K562 (cell line): Measurements from ENCODE around the gene MBP. TPM values are rescaled to one million over a fixed set of nuclear protein-coding genes. Genes with fewer than 3 reads are reported as not detected.

Experiments used
- ATAC-seq: fragments of 200-7000 bp; cut with Tn5 transposase; 3 replicates; pipeline ENCODE4 v1.9.1; 2020; ENCODE audit warnings: moderate library complexity
- BruUV-seq: library from RNA; stranded (reverse); fragments of 400-500 nt; replicated peaks from 2 replicates; lab custom pipeline; 2021; lab: Mats Ljungman, UMichigan
- CTCF ChIA-PET: fragments of 300-600 bp; formaldehyde crosslinking; extraction: SDS; loops from one replicate; lab custom pipeline; 2021; ENCODE audit warnings: low intra/inter-chr PET ratio; lab: Yijun Ruan, JAX
- POLR2A ChIA-PET: fragments of 300-600, 350-650 bp; sonication (Branson Sonifier 250); formaldehyde crosslinking; extraction: SDS; loops from one replicate; lab custom pipeline; 2021; ENCODE audit warnings: antibody characterized with exemption, inconsistent platforms; lab: Yijun Ruan, JAX
- DNase-seq, 4 experiments: peaks; one replicate each; pipeline versions ENCODE4 v3.0.0 to v3.0.0-alpha.2; 2011 to 2018; ENCODE audit warnings: low spot score in 3 of 4, mixed read lengths in 3 of 4; ENCODE audit errors: extremely low read depth in 1 of 4
- FAIRE-seq: peaks from 2 replicates; lab custom pipeline; 2011; peaks lifted over from hg19 to GRCh38; lab: Jason Lieb, UNC
- H2AFZ ChIP-seq: 2 replicates; pipeline ENCODE4 v1.6.0; 2011; ENCODE audit warnings: low read depth, low read length, control low read depth, inconsistent platforms
- H3K27ac ChIP-seq: fragments of 200-600 bp; 3 replicates; pipeline ENCODE4 v1.8.0; 2011; ENCODE audit warnings: low read depth, mild to moderate bottlenecking, control low read depth, inconsistent platforms, low read length, moderate library complexity, mixed read lengths; ENCODE audit errors: extremely low read depth
- H3K27me3 ChIP-seq, 2 experiments: fragments of 300-600 bp in 1 of 2; 2 replicates in 1 of 2; 3 replicates in 1 of 2; pipeline versions ENCODE4 v1.6.0 to v1.8.0; 2011; ENCODE audit warnings: inconsistent platforms in 2 of 2, low read length in 2 of 2, mild to moderate bottlenecking in 1 of 2, mixed read lengths in 1 of 2, moderate library complexity in 1 of 2; ENCODE audit not compliant: control insufficient read depth in 2 of 2, insufficient read depth in 2 of 2
- H3K36me3 ChIP-seq: fragments of 300-600 bp; 3 replicates; pipeline ENCODE4 v1.8.0; 2011; ENCODE audit warnings: mild to moderate bottlenecking, low read length, inconsistent platforms; ENCODE audit not compliant: control insufficient read depth, insufficient read depth
- H3K4me1 ChIP-seq, 2 experiments: fragments of 200-600 bp in 1 of 2; replicated peaks in 1 of 2; 2 replicates in 1 of 2; 3 replicates in 1 of 2; pipeline versions ENCODE4 v1.5.1 to v1.8.0; 2011; ENCODE audit warnings: inconsistent platforms in 2 of 2, low read length in 2 of 2, mild to moderate bottlenecking in 1 of 2, mixed read lengths in 1 of 2, moderate library complexity in 1 of 2; ENCODE audit not compliant: control insufficient read depth in 2 of 2, insufficient read depth in 2 of 2
- H3K4me2 ChIP-seq: 2 replicates; pipeline ENCODE4 v1.6.1; 2011; ENCODE audit warnings: low read length, control low read depth, inconsistent platforms, mixed read lengths; ENCODE audit not compliant: insufficient read depth
- H3K4me3 ChIP-seq: fragments of 200-600 bp; sonication (generic), shearing (Covaris generic); 2 replicates; pipeline ENCODE4 v1.5.1; 2016; ENCODE audit warnings: control low read depth, inconsistent platforms
- H3K79me2 ChIP-seq: fragments of 200-600 bp; 3 replicates; pipeline ENCODE4 v1.8.0; 2011; ENCODE audit warnings: low read length, inconsistent platforms; ENCODE audit not compliant: control insufficient read depth, insufficient read depth
- H3K9ac ChIP-seq, 2 experiments: 2 replicates each; pipeline versions ENCODE4 v1.6.0 to v1.6.1; 2011; ENCODE audit warnings: low read depth in 2 of 2, low read length in 2 of 2, control low read depth in 1 of 2, inconsistent platforms in 1 of 2, mild to moderate bottlenecking in 1 of 2, mixed read lengths in 1 of 2; ENCODE audit not compliant: insufficient read depth in 1 of 2
- H3K9me1 ChIP-seq: one replicate; pipeline ENCODE4 v1.6.0; 2011; ENCODE audit warnings: inconsistent platforms, mild to moderate bottlenecking, low read length, moderate library complexity; ENCODE audit not compliant: control insufficient read depth, insufficient read depth
- H3K9me3 ChIP-seq: replicated peaks from 2 replicates; pipeline ENCODE4 v1.5.1; 2011; ENCODE audit warnings: low read depth, low read length, inconsistent platforms; ENCODE audit not compliant: control insufficient read depth, insufficient read depth
- H4K20me1 ChIP-seq: replicated peaks from 2 replicates; pipeline ENCODE4 v1.6.1; 2011; ENCODE audit warnings: low read length, inconsistent platforms, mixed read lengths; ENCODE audit not compliant: control insufficient read depth, insufficient read depth
- FOXM1 ChIP-seq, 2 experiments: fragments of 450-650 bp in 1 of 2; sonication (generic) in 1 of 2; formaldehyde crosslinking in 1 of 2; IDR thresholded peaks; 2 replicates each; pipeline versions ENCODE4 v1.6.1 to v1.9.0; 2017 to 2022; ENCODE audit warnings: low read depth in 2 of 2, mild to moderate bottlenecking in 2 of 2, missing genetic modification reagents in 1 of 2, moderate library complexity in 1 of 2
- GABPA ChIP-seq: fragments of 200-800 bp; sonication (Bioruptor generic); conservative IDR thresholded peaks from 2 replicates; pipeline ENCODE4 v1.6.1; 2016; ENCODE audit warnings: low read depth, missing genetic modification characterization, missing compliant biosample characterization
- GTF2E2 ChIP-seq: fragments of 200-800 bp; sonication (Bioruptor generic); IDR thresholded peaks from 2 replicates; pipeline ENCODE4 v1.6.1; 2016; ENCODE audit warnings: missing genetic modification characterization, missing compliant biosample characterization
- JUN ChIP-seq, 2 experiments: sonication (generic) in 1 of 2; formaldehyde crosslinking in 1 of 2; IDR thresholded peaks; 2 replicates each; pipeline versions ENCODE4 v1.6.1 to v1.8.0; 2012 to 2022; ENCODE audit warnings: borderline replicate concordance in 2 of 2, mild to moderate bottlenecking in 2 of 2, improper control_type of control experiment in 1 of 2, low read depth in 1 of 2, low read length in 1 of 2, missing genetic modification reagents in 1 of 2
- SRSF7 ChIP-seq: fragments of 200-400 bp; formaldehyde crosslinking; optimal IDR thresholded peaks from 2 replicates; pipeline ENCODE3; 2017; ENCODE audit warnings: mild to moderate bottlenecking, low read depth, low read length
- TAL1 ChIP-seq: fragments of 450-650 bp; IDR thresholded peaks from 2 replicates; pipeline ENCODE4 v1.6.1; 2016; ENCODE audit warnings: mild to moderate bottlenecking
- TBP ChIP-seq: optimal IDR thresholded peaks from 2 replicates; pipeline ENCODE3; 2011; ENCODE audit warnings: low read depth, low read length, improper control_type of control experiment
- WHSC1 ChIP-seq: IDR thresholded peaks from one replicate; pipeline ENCODE4 v1.6.1; 2012; ENCODE audit warnings: low read length, control low read depth, inconsistent platforms
- ZNF3 ChIP-seq: fragments of 250-450 bp; sonication (Bioruptor Pico); IDR thresholded peaks from 2 replicates; pipeline ENCODE4 v1.5.0; 2021; ENCODE audit warnings: mild to moderate bottlenecking, moderate library complexity
- ZNF764 ChIP-seq: fragments of 250-450 bp; sonication (Bioruptor Pico); IDR thresholded peaks from 2 replicates; pipeline ENCODE4 v1.4.0; 2020; ENCODE audit warnings: low read depth, mild to moderate bottlenecking, moderate library complexity
- WGBS: fragments of 100-300 bp; shearing (Covaris generic); methylation state at CpG from one replicate; pipeline ENCODE4 v1.1.6; 2016; ENCODE audit warnings: low coverage, mixed read lengths; ENCODE audit not compliant: insufficient coverage; ENCODE audit errors: missing lambda C conversion rate; 5-methylcytosine and 5-hydroxymethylcytosine counted together
- in situ Hi-C: fragments of 300-500 bp; cut with MboI; formaldehyde crosslinking; loops from 4 replicates; pipeline ENCODE4 v1.15.0; 2018; ENCODE audit warnings: inconsistent platforms, mixed read lengths
- intact Hi-C: fragments of 100-400 bp; cut with micrococcal nuclease; formaldehyde crosslinking; loops from 2 replicates; pipeline ENCODE4 v1.14.2; 2022
- polyA plus RNA-seq, 8 experiments: library from polyadenylated mRNA; depleted of rRNA in 4 of 8; stranded (reverse) in 5 of 8; unstranded in 3 of 8; fragments of >200 nt; fragmentation: Nextera tagmentation in 2 of 8; fragmentation: Illumina TruSeq in 1 of 8; extraction: Ambion mirVana in 2 of 8; extraction: Trizol in 1 of 8; gene quantifications; 2 replicates each; pipeline versions ENCODE4 v1.2.1 to v1.2.3, GENCODE V29; 2011 to 2014; ENCODE audit warnings: inconsistent platforms in 1 of 8, missing spikeins in 1 of 8
- total RNA-seq, 7 experiments: library from RNA; depleted of rRNA in 6 of 7; stranded (reverse); fragments of >200 nt in 6 of 7; fragmentation: Illumina TruSeq in 2 of 7; extraction: Trizol in 2 of 7; gene quantifications; 2 replicates each; pipeline versions ENCODE4 v1.2.1 to v1.2.3, GENCODE V29; 2011 to 2021; ENCODE audit warnings: low replicate concordance in 1 of 7
- TF ChIP-seq, protein P1 (sequence below): fragments of 250-450 bp; sonication (Bioruptor Pico); IDR thresholded peaks from 2 replicates; pipeline ENCODE4 v1.5.0; 2021; ENCODE audit warnings: mild to moderate bottlenecking, moderate library complexity
- TF ChIP-seq, protein P2 (sequence below): fragments of 250-450 bp; sonication (Bioruptor Pico); IDR thresholded peaks from 2 replicates; pipeline ENCODE4 v1.8.0; 2021; ENCODE audit warnings: mild to moderate bottlenecking, moderate library complexity
- TF ChIP-seq, protein P3 (sequence below): fragments of 250-450 bp; sonication (Bioruptor Pico); IDR thresholded peaks from 2 replicates; pipeline ENCODE4 v1.9.0; 2021; ENCODE audit warnings: mild to moderate bottlenecking
- TF ChIP-seq, protein P4 (sequence below): fragments of 200-800 bp; sonication (Bioruptor generic); IDR thresholded peaks from 2 replicates; pipeline ENCODE4 v1.6.1; 2017; ENCODE audit warnings: missing genetic modification characterization, missing compliant biosample characterization

MBP gene
- total and polyA plus RNA-seq, 9 of the 15 experiments (the other 6 are each of a cell fraction or from before 2014, with no cell fraction given), result 0.09 TPM; not detected in 8

DNA sequence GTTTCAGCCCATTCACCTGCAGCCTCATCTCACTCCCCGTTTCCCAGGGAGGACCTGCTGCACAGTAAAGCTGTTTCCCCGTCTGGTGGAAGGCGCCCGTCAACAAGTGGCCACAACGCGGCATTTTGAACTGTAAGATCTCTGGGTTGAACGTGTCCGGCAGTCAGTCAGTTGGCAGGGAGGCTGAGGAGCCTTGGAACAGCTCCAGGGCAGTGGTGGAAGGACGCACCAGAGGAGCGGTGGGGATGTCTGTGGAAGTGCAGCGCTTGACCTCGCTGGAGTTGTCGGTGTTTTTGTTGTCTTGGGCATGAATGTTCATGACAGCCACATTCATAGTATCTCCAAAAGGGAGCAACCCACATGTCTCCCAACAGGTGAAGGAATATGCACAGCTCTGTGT lies 31.4 kb upstream of the MBP start (continued):
- TF ChIP-seq JUN (IDR thresholded peaks at IDR 0.05; ENCODE audit: borderline replicate concordance, low read depth, low read length), result no peak
- no peak for TF ChIP-seq JUN (CRISPR knock-in tag; IDR thresholded peaks at IDR 0.05; ENCODE audit: borderline replicate concordance)
- TF ChIP-seq TBP, result no peak
- TF ChIP-seq FOXM1 (IDR thresholded peaks at IDR 0.05; ENCODE audit: low read depth), result no peak
- no peak for TF ChIP-seq FOXM1 (CRISPR knock-in tag; IDR thresholded peaks at IDR 0.05; ENCODE audit: low read depth)

DNA sequence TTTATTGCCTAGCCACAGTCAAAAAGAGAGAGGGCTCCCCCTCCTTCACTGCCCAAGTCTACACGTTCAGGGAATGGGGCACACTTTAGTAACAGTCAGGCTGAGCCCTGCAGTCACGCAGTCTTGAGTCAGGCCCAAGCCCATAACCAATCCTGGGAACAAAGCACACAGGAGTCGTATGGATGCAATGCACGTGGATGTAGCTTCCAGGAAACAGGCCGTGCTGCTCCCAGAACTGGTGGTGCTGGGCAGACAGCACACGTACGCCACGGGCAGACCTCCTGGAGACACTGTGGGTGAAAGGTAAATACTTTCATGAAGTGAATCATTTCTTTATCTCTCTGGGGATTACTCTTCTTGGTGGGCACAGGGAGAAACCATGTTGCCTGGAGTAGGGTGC lies 30.0 kb upstream of the MBP start:
- BruUV-seq, result no TSS peak
- Histone ChIP-seq H3K36me3 (no peaks in the 10 kb centered on the region), H3K4me2 (no peak overlapping the region), H3K27ac (no peak overlapping the region), H4K20me1 (no peaks in the 10 kb centered on the region), H3K27me3 (peaks cover 9 to 32% of the 10 kb centered on the region in 2 experiments; a peak in 3 of 5 replicates), H3K9ac (no peak overlapping the region), H3K4me3 (no peak overlapping the region), H3K9me3 (no peaks in the 10 kb centered on the region), H2AFZ (no peak overlapping the region), H3K79me2 (no peaks in the 10 kb centered on the region), H3K9me1 (no peaks in the 10 kb centered on the region), H3K4me1 (no peaks in the 10 kb centered on the region)
- no peak for ATAC-seq
- POLR2A ChIA-PET, result no interaction called here
- 0% methylated on average over 5 of the region's 8 CpGs for WGBS
- no peak for TF ChIP-seq GABPA
- TF ChIP-seq, protein P1, sequence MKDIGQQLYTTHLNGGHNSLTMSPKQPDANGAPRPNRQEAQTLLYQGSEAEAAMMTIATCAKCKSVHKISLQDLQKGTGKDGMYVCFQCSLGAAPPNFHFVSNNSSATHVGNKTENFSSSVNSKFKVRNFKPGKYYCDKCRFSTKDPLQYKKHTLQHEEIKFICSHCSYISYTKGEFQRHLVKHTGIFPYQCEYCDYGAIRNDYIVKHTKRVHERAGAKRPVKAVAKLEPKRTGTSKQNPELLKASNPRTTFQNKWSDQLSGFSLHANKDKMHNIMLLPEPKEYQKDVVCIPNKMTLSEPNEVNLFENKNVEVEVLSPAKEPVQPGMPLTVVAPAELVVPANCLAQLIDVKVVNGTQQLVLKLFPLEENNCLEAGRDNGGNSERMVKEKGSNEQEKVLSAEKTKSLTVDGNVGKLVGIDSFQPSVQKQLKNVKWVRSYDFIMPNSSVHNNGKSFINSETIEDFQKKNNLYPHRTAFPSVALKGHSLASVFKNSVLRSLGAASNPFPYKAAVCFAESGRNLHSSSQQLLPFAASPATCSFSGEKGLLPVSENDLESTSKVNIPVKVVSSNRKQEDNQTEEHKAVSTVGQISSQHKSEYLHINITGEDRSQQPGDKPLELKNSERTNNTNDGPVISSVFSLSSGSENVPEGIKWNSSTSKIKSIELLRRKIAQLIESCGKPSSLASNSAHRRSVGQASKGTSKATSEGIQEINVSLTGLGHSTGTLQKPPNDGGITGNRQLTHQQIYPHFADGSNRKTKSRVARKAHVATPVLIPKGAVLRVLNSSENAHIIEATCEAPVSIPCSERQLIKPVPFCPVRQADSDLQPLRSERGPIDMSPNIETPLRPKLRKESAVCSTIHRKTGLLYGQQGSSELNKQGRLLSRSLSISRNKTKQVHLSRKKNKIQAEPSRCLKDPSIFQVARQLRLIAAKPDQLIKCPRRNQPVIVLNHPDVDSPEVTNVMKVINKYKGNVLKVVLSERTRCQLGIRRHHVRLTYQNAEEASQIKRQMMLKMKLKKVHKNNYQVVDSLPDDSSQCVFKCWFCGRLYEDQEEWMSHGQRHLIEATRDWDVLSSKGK (CRISPR knock-in tag), result no peak
- TF ChIP-seq TAL1, result no peak
- TF ChIP-seq, protein P2, sequence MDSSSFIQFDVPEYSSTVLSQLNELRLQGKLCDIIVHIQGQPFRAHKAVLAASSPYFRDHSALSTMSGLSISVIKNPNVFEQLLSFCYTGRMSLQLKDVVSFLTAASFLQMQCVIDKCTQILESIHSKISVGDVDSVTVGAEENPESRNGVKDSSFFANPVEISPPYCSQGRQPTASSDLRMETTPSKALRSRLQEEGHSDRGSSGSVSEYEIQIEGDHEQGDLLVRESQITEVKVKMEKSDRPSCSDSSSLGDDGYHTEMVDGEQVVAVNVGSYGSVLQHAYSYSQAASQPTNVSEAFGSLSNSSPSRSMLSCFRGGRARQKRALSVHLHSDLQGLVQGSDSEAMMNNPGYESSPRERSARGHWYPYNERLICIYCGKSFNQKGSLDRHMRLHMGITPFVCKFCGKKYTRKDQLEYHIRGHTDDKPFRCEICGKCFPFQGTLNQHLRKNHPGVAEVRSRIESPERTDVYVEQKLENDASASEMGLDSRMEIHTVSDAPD, result no peak
- TF ChIP-seq, protein P3, sequence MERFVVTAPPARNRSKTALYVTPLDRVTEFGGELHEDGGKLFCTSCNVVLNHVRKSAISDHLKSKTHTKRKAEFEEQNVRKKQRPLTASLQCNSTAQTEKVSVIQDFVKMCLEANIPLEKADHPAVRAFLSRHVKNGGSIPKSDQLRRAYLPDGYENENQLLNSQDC (CRISPR knock-in tag), result no peak
- no peak for TF ChIP-seq ZNF764 (CRISPR knock-in tag)
- no peak for TF ChIP-seq SRSF7
- TF ChIP-seq GTF2E2, result no peak
- TF ChIP-seq, protein P4, sequence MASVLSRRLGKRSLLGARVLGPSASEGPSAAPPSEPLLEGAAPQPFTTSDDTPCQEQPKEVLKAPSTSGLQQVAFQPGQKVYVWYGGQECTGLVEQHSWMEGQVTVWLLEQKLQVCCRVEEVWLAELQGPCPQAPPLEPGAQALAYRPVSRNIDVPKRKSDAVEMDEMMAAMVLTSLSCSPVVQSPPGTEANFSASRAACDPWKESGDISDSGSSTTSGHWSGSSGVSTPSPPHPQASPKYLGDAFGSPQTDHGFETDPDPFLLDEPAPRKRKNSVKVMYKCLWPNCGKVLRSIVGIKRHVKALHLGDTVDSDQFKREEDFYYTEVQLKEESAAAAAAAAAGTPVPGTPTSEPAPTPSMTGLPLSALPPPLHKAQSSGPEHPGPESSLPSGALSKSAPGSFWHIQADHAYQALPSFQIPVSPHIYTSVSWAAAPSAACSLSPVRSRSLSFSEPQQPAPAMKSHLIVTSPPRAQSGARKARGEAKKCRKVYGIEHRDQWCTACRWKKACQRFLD, result no peak
- no peak for TF ChIP-seq WHSC1
- no peak for TF ChIP-seq ZNF3 (CRISPR knock-in tag)
- in situ Hi-C loops, result no loop called here
- FAIRE-seq, result no peak
- CTCF ChIA-PET, result no interaction called here
- DNase-seq, result no peak
- intact Hi-C loops, result no loop called here
